Stimulated activated CD4-positive, alpha-beta T cell treated with anti-CD3 and anti-CD28 coated beads, Interleukin-2, amount 100 ng/mL, for 24 hours (primary cell): Measurements from ENCODE around the gene ENKD1.
A peak's percentile ranks its signal among the peaks of the same experiment; 100 is the strongest.

Experiments
- DNase-seq, 2 donors: peaks; one replicate each; pipeline ENCODE4 v3.0.0-alpha.2; 2020

ENKD1 gene

GRCh38 chr16:67662653-67663010 lies 3.9 kb downstream of the ENKD1 start:
- DNase-seq = no peak

- no peak for DNase-seq
Measured at GRCh38 chr16:67661886-67662652, 4.5 kb downstream of the ENKD1 start.

GRCh38 chr16:67661101-67661761 lies 5.3 kb downstream of the ENKD1 start:
- DNase-seq = peak in 1 of 2 donors; percentile 39

- peak; percentile 94 to 96 for DNase-seq
Measured at GRCh38 chr16:67660564-67661028, 6.0 kb downstream of the ENKD1 start, which contains the start of gene PARD6A. TSS of gene PARD6A (plus strand) at chr16:67660960. CDS start at chr16:67661039, 79 bp downstream.

- peak; percentile 94 to 95 for DNase-seq
Measured at GRCh38 chr16:67659675-67660563, 6.6 kb downstream of the ENKD1 start, which contains the start of gene ACD. TSS of gene ACD (minus strand) at chr16:67660260. CDS start at chr16:67660220, 40 bp downstream.

- DNase-seq = no peak
Measured at GRCh38 chr16:67658849-67659674, 7.5 kb downstream of the ENKD1 start.

- DNase-seq = no peak
Measured at GRCh38 chr16:67657751-67658518, 8.6 kb downstream of the ENKD1 start.

- no peak for DNase-seq
Measured at GRCh38 chr16:67657017-67657608, 9.4 kb downstream of the ENKD1 start.

- no peak for DNase-seq
Measured at GRCh38 chr16:67656344-67657016, 10.1 kb downstream of the ENKD1 start.

- DNase-seq = no peak
Measured at GRCh38 chr16:67655363-67655762, 11.2 kb downstream of the ENKD1 start.

- no peak for DNase-seq
Measured at GRCh38 chr16:67654403-67654911, 12.1 kb downstream of the ENKD1 start.

- no peak for DNase-seq
Measured at GRCh38 chr16:67653789-67654402, 12.7 kb downstream of the ENKD1 start.

- no peak for DNase-seq
Measured at GRCh38 chr16:67653128-67653788, 13.3 kb downstream of the ENKD1 start.

GRCh38 chr16:67652578-67653127 lies 13.9 kb downstream of the ENKD1 start:
- no peak for DNase-seq

- DNase-seq = no peak
Measured at GRCh38 chr16:67651847-67652246, 14.7 kb downstream of the ENKD1 start.

GRCh38 chr16:67651039-67651438 lies 15.5 kb downstream of the ENKD1 start:
- no peak for DNase-seq

GRCh38 chr16:67650023-67650422 lies 16.5 kb downstream of the ENKD1 start:
- no peak for DNase-seq

- no peak for DNase-seq
Measured at GRCh38 chr16:67649494-67649931, 17.0 kb downstream of the ENKD1 start.
